Activated effector memory CD4-positive, alpha-beta T cell treated with Interleukin-2 at 50 U/mL for 16 hours (primary cell): ENCODE results near the gene LILRA2.
"Not testable (repeated sequence)": the region's sequence is repeated elsewhere in the genome, so short reads cannot be mapped to it uniquely, and the experiment has no call there.

Experiments
- DNase-seq: peaks from one replicate; pipeline ENCODE4 v3.0.0-alpha.2; 2020

LILRA2 gene

GRCh38 chr19:54573330-54573872 is at the start of gene LILRA2:
Gene LILRA2, plus strand, starts transcription at chr19:54573790. Its CDS starts 89 bp downstream, at chr19:54573879.
- no peak for DNase-seq

- no peak for DNase-seq
These were observed 48.0 kb upstream of the LILRA2 start for GRCh38 chr19:54525636-54526035.

- DNase-seq: no peak
These were observed 46.6 kb upstream of the LILRA2 start for GRCh38 chr19:54526972-54527371.

GRCh38 chr19:54530866-54531265 is 42.7 kb upstream of the LILRA2 start:
- DNase-seq: no peak

GRCh38 chr19:54532528-54532927 is 41.1 kb upstream of the LILRA2 start:
- DNase-seq: no peak

GRCh38 chr19:54533476-54533875 is 40.1 kb upstream of the LILRA2 start:
- no peak for DNase-seq

- no peak for DNase-seq
These were observed 39.4 kb upstream of the LILRA2 start for GRCh38 chr19:54534156-54534555.

GRCh38 chr19:54535601-54536000 is 38.0 kb upstream of the LILRA2 start:
- no peak for DNase-seq

- no peak for DNase-seq
These were observed 36.6 kb upstream of the LILRA2 start for GRCh38 chr19:54536956-54537355.

- DNase-seq: no peak
These were observed 31.9 kb upstream of the LILRA2 start for GRCh38 chr19:54541712-54542111.

GRCh38 chr19:54548806-54549205 is 24.8 kb upstream of the LILRA2 start:
- DNase-seq: no peak

GRCh38 chr19:54549224-54549623 is 24.4 kb upstream of the LILRA2 start:
- DNase-seq: no peak

GRCh38 chr19:54551293-54551692 is 22.3 kb upstream of the LILRA2 start:
- DNase-seq: no peak

- no peak for DNase-seq
These were observed 21.4 kb upstream of the LILRA2 start for GRCh38 chr19:54551950-54552912.

GRCh38 chr19:54552913-54553310 is 20.7 kb upstream of the LILRA2 start:
- no peak for DNase-seq

- no peak for DNase-seq
These were observed 19.6 kb upstream of the LILRA2 start for GRCh38 chr19:54554006-54554405.

- no peak for DNase-seq
These were observed 18.7 kb upstream of the LILRA2 start for GRCh38 chr19:54554896-54555295.

GRCh38 chr19:54556194-54556593 is 17.4 kb upstream of the LILRA2 start:
- DNase-seq: no peak

- DNase-seq: no peak
These were observed 15.3 kb upstream of the LILRA2 start for GRCh38 chr19:54558339-54558738.

- no peak for DNase-seq
These were observed 12.7 kb upstream of the LILRA2 start for GRCh38 chr19:54560881-54561385.

GRCh38 chr19:54561840-54562239 is 11.8 kb upstream of the LILRA2 start:
- DNase-seq: no peak

- not testable (repeated sequence) for DNase-seq
These were observed 10.4 kb upstream of the LILRA2 start for GRCh38 chr19:54563206-54563605.

- no peak for DNase-seq
These were observed 3.3 kb upstream of the LILRA2 start for GRCh38 chr19:54570316-54570715.
